GF-D8 (cell line): Measurements from ENCODE around the gene ROCK2.

Experiments
- DNase-seq: peaks from one replicate; lab custom pipeline; 2025; lab: John Stamatoyannopoulos, UW

The ROCK2 gene

GRCh38 chr2:11367170-11367730, 22.8 kb upstream of the ROCK2 start:
- no peak for DNase-seq

- no peak for DNase-seq
These were observed 21.9 kb upstream of the ROCK2 start for GRCh38 chr2:11366326-11366741.

- DNase-seq, result no peak
These were observed 20.9 kb upstream of the ROCK2 start for GRCh38 chr2:11365096-11365879.

GRCh38 chr2:11364565-11364887, 20.1 kb upstream of the ROCK2 start:
- no peak for DNase-seq

GRCh38 chr2:11363868-11364564, 19.6 kb upstream of the ROCK2 start:
- no peak for DNase-seq

- DNase-seq, result no peak
These were observed 15.4 kb upstream of the ROCK2 start for GRCh38 chr2:11359865-11360264.

GRCh38 chr2:11357428-11357972, 13.1 kb upstream of the ROCK2 start:
- no peak for DNase-seq

- no peak for DNase-seq
These were observed 12.3 kb upstream of the ROCK2 start for GRCh38 chr2:11356764-11357163.

- DNase-seq, result no peak
These were observed 11.0 kb upstream of the ROCK2 start for GRCh38 chr2:11355194-11356053.

- no peak for DNase-seq
These were observed 10.1 kb upstream of the ROCK2 start for GRCh38 chr2:11354363-11355154.

GRCh38 chr2:11352781-11353537, 8.5 kb upstream of the ROCK2 start:
- DNase-seq, result no peak

- DNase-seq, result no peak
These were observed 3.8 kb upstream of the ROCK2 start for GRCh38 chr2:11348209-11348749.

GRCh38 chr2:11347403-11347959, 3.0 kb upstream of the ROCK2 start:
- no peak for DNase-seq

GRCh38 chr2:11346023-11346482, 1.6 kb upstream of the ROCK2 start:
- DNase-seq, result no peak

GRCh38 chr2:11344956-11345677, 681 bp upstream of the ROCK2 start:
- DNase-seq, result peak; percentile 29

GRCh38 chr2:11343650-11344341, 640 bp downstream of the ROCK2 start:
- DNase-seq, result no peak

GRCh38 chr2:11343368-11343649, 1.1 kb downstream of the ROCK2 start:
- no peak for DNase-seq

- no peak for DNase-seq
These were observed 1.7 kb downstream of the ROCK2 start for GRCh38 chr2:11342551-11343367.
